SHP77 (cell line): ENCODE measurements around the gene COX20.

Experiments used
- DNase-seq, 2 experiments: peaks; one replicate each; lab custom pipeline; 2025; lab: John Stamatoyannopoulos, UW

COX20 gene

DNA sequence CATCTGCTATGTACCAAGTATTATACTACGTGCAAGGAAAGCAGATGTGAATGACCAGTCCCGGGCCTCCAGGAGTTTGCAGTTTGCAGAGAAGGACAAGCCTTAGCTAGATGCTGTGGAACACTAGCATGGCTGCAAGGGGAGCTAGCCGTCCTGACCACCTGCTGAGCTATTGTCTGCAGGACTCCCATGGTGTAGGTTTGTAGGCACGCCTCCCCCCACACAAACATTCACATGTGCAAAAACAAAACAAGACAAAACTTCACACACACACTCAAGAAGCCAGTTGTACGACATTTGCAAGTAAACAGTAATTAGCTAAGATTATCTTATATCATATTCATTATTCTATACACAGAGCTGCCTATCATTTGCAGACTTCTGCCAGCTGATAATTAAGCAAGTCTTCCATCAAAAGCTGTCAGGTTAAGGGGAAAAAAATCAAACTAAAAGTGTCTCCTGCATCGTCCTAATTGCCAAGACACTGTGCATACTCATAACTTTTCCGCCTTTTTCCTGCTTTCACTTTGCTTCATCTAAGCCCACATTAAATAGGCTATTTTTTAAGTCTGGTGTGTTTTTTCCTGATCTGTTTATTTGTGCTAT, 39.6 kb downstream of the COX20 start:
- no peak for DNase-seq

DNA sequence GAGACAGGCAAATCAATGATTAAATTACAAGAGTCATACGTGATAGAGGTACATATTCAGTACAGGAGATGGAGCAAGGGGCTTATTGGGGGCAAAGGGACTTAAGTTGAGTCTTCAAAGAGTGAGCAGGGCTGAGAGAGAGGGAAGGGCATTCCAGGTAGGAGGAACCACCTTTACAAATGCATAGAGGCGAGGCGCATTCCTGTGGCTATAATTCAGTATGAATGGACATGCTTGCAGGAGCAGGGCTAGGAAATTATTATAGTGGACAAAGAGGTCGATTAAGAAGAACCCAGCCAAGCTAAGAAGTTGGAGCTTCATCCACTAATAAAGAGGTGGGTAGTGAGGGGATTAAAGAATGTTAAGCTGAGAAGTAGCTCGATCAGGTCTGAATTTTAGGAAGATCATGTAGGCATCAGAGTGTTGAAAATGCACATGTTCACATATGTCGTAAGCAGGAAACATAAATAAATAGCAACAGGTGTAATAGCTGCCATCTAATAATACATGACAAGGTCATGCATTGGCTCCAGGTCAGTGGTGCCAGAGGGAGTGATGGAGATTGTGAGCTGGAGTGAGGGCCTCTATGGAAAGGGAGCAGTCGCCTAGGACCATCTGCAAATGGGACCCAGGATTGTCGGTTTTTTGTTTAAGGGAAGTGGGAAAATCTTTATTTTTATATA, 40.9 kb downstream of the COX20 start:
- DNase-seq, result no peak

DNA sequence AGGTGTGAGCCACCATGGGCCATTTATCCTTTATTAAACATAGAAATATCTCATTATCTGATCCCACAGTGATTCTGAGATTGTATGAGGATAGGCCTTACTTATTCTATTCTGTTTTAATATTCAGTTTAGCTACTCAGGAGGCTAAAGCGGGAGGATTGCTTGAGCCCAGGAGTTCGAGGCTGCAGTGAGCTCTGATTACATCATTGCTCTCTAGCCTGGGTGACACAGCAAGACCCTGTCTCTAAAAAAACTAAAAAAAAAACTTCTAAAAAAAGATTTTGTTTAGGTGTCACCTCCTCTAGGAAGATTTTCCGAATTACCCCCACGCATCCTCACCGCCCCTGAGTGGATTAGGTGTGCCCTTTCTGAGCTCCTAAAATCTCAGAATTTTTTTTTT, 43.2 kb downstream of the COX20 start:
- DNase-seq, result no peak

DNA sequence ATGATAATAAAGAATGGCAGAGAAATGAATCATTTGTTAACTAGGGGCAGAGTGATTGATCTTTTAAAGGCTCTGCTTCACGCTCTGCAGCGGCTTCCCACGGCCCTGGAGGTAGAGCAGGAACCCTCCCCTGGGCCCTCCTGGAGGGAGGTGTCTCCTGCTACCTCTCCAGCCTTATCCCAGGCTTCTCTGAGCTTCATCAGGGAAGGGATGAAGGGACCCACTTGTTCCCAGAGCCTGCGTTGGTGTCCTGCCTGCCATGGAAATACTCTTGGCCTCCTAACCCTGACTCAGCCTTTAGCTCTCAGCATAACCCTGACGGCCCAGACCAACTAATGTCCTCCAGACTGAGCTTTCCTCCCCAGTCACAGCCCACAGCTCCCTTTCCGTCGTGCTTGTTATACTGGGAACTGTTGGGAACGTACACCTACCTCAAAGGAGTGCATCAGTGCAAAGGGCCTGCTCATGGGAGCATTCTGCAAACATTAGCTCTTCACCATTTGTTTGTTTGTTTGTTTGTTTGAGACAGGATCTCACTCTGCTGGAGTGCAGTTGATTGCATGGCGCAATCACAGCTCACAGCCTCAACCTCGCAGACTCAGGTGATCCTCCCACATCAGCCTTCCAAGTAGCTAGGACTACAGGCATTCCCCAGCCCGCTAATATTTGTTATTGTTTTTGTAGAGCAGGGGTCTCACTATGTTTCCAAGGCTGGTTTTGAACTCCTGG, 46.3 kb downstream of the COX20 start:
- no peak for DNase-seq

DNA sequence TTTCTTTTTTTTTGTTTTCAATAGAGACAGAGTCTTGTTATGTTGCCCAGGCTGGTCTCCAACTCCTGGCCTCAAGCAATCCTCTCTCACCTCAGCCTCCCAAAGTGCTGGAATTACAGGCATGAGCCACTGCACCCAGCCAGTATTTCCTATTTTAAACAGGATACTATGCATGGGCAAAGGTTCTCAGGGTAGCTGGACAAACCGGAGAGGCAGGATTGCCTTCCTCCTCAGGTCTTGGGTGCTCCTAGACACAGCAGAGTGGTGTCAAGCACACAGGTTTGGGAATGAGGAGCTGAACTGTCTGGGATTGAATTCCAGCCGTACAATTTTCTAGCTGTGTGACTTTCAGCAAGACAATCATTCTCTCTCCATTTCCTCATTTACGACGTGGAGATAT, 51.8 kb downstream of the COX20 start:
- no peak for DNase-seq

GRCh38 chr1:244893836-244894235, 58.4 kb downstream of the COX20 start:
- no peak for DNase-seq
